Measurements from ENCODE around the gene FCER2. TPM values are rescaled to one million over a fixed set of nuclear protein-coding genes. Genes with fewer than 3 reads are reported as not detected.

The FCER2 gene
- total RNA-seq, 2 experiments from 2014 or later = 3.0 to 3.7 TPM

- no peak for ATAC-seq
- intact Hi-C loops (cut with micrococcal nuclease) = no loop called here
These were observed 60.3 kb downstream of the FCER2 start for GRCh38 chr19:7641290-7642276.

GRCh38 chr19:7640803-7641202 lies 61.1 kb downstream of the FCER2 start:
- peaks cover 6% of the 10 kb centered on the region for H3K9me3 Mint-ChIP-seq
- no peak for DNase-seq
- no peak overlapping the region for H3K27ac Mint-ChIP-seq
- POLR2A ChIA-PET = interaction anchor here (1.0 to 1.3 kb wide), 2 partner anchors 10 to 11 kb away, joined by 3 to 10 read pairs; partner anchors contain the start of genes PET100 and XAB2
- H3K36me3 Mint-ChIP-seq (ENCODE audit: low read depth) = peaks cover 17% of the 10 kb centered on the region
- intact Hi-C loops (cut with micrococcal nuclease) = no loop called here
- CTCF ChIA-PET = interaction anchor here (1.9 kb wide), 1 partner anchor 40 kb away, joined by 6 read pairs; the partner anchor contains the start of gene TRAPPC5
- no peak for TF ChIP-seq CTCF (IDR thresholded peaks at IDR 0.05)
- H3K27me3 Mint-ChIP-seq = no peaks in the 10 kb centered on the region
- peaks cover 26% of the 10 kb centered on the region for H3K4me1 Mint-ChIP-seq (ENCODE audit: low read depth)
- no peak for ATAC-seq
- no peak overlapping the region for H3K4me3 Mint-ChIP-seq

More at GRCh38 chr19:7641290-7642276, 60.3 kb downstream of the FCER2 start:
- CTCF ChIA-PET = interaction anchor here (1.2 to 1.9 kb wide), 4 partner anchors 10 to 158 kb away, joined by 3 to 6 read pairs (median 6); partner anchors contain the start of gene TRAPPC5
- no peak overlapping the region for H3K27ac Mint-ChIP-seq
- no peak overlapping the region for H3K4me3 Mint-ChIP-seq
- H3K27me3 Mint-ChIP-seq = no peaks in the 10 kb centered on the region
- no peak for TF ChIP-seq CTCF (IDR thresholded peaks at IDR 0.05)
- H3K36me3 Mint-ChIP-seq (ENCODE audit: low read depth) = peaks cover 18% of the 10 kb centered on the region
- POLR2A ChIA-PET = interaction anchor here (0.9 to 1.3 kb wide), 3 partner anchors 9 to 40 kb away, joined by 3 to 10 read pairs (median 3); partner anchors contain the start of genes PET100 and XAB2
- H3K4me1 Mint-ChIP-seq (ENCODE audit: low read depth) = peaks cover 19% of the 10 kb centered on the region
- peaks cover 6% of the 10 kb centered on the region for H3K9me3 Mint-ChIP-seq
- DNase-seq = no peak

- no peak for TF ChIP-seq CTCF (IDR thresholded peaks at IDR 0.05)
- ATAC-seq (no peak), DNase-seq (no peak)
- ChIA-PET POLR2A (no interaction called here), CTCF (interaction anchor here (0.6 kb wide), 1 partner anchor 17 kb away, joined by 3 read pairs; no protein-coding TSS in a partner anchor)
- Mint-ChIP-seq H3K9me3 (peaks cover 6% of the 10 kb centered on the region), H3K36me3 (ENCODE audit: low read depth) (peaks cover 14% of the 10 kb centered on the region), H3K4me1 (ENCODE audit: low read depth) (peaks cover 29% of the 10 kb centered on the region), H3K27ac (no peak overlapping the region), H3K4me3 (no peak overlapping the region), H3K27me3 (no peaks in the 10 kb centered on the region)
- intact Hi-C loops (cut with micrococcal nuclease) = no loop called here
These were observed 62.0 kb downstream of the FCER2 start for GRCh38 chr19:7639863-7640348.

- CTCF ChIA-PET = interaction anchor here (0.6 to 2.5 kb wide), 4 partner anchors 9 to 71 kb away, joined by 3 to 14 read pairs (median 6); partner anchors contain the start of genes PET100, TRAPPC5 and XAB2
- no peak overlapping the region for H3K27ac Mint-ChIP-seq
These were observed 63.0 kb downstream of the FCER2 start for GRCh38 chr19:7638802-7639465.

More at GRCh38 chr19:7638802-7639465, 63.0 kb downstream of the FCER2 start:
- H3K9me3 Mint-ChIP-seq = peaks cover 6% of the 10 kb centered on the region
- H3K27me3 Mint-ChIP-seq = no peaks in the 10 kb centered on the region
- peaks cover 29% of the 10 kb centered on the region for H3K4me1 Mint-ChIP-seq (ENCODE audit: low read depth)
- POLR2A ChIA-PET = interaction anchor here (1.9 kb wide), 2 partner anchors 10 kb away, joined by 8 to 10 read pairs; partner anchors contain the start of genes PET100 and XAB2
- DNase-seq (no peak), ATAC-seq (no peak)
- intact Hi-C loops (cut with micrococcal nuclease) = no loop called here
- no peak for TF ChIP-seq CTCF (IDR thresholded peaks at IDR 0.05)
- peak overlapping the region; percentile 21 for H3K4me3 Mint-ChIP-seq
- H3K36me3 Mint-ChIP-seq (ENCODE audit: low read depth) = peaks cover 12% of the 10 kb centered on the region

Other genes with a start within 250 kb of the FCER2 start
- 1 to 10 TPM; 1.4 to 1.5 TPM for gene PEX11G, start 213.1 kb downstream of the FCER2 start, total RNA-seq
- gene ZNF358, start 186.0 kb downstream of the FCER2 start, total RNA-seq = 1 to 10 TPM; 4.8 to 6.5 TPM
- 1 to 10 TPM; 7.9 to 9.2 TPM for gene MCOLN1, start 179.5 kb downstream of the FCER2 start, total RNA-seq
- 10 to 100 TPM; 79.2 to 90.3 TPM for gene PNPLA6, start 166.4 kb downstream of the FCER2 start, total RNA-seq
- gene CAMSAP3, start 106.3 kb downstream of the FCER2 start, total RNA-seq = under 1 TPM; 0.25 to 0.63 TPM
- gene XAB2, start 72.6 kb downstream of the FCER2 start, total RNA-seq = 10 to 100 TPM; 50.7 to 54.1 TPM
- gene PET100, start 72.3 kb downstream of the FCER2 start, total RNA-seq = 10 to 100 TPM; 71.8 to 83.3 TPM
- gene PCP2, start 68.4 kb downstream of the FCER2 start, total RNA-seq = 1 to 10 TPM; 4.0 to 4.8 TPM
- gene STXBP2, start 65.0 kb downstream of the FCER2 start, total RNA-seq = 10 to 100 TPM; 96.4 to 99.2 TPM
- gene RETN, start 33.1 kb downstream of the FCER2 start, total RNA-seq = not detected
- not detected for gene MCEMP1, start 25.0 kb downstream of the FCER2 start, total RNA-seq
- gene TRAPPC5, start 21.3 kb downstream of the FCER2 start, total RNA-seq = 10 to 100 TPM; 85.0 to 85.9 TPM
- gene CLEC4G, start 30.0 kb upstream of the FCER2 start, total RNA-seq = not detected
- not detected for gene CD209, start 45.4 kb upstream of the FCER2 start, total RNA-seq
- not detected for gene CLEC4M, start 61.1 kb upstream of the FCER2 start, total RNA-seq
- 1 to 10 TPM; 3.4 to 3.9 TPM for gene EVI5L, start 128.1 kb upstream of the FCER2 start, total RNA-seq
- gene PRR36, start 172.3 kb upstream of the FCER2 start, total RNA-seq = under 1 TPM in 1 of 2 experiments, not detected in 1; 0.20 TPM
- gene LRRC8E, start 186.4 kb upstream of the FCER2 start, total RNA-seq = not detected
- gene MAP2K7, start 201.7 kb upstream of the FCER2 start, total RNA-seq = 10 to 100 TPM; 36.8 to 37.0 TPM
- gene TGFBR3L, start 212.7 kb upstream of the FCER2 start, total RNA-seq = 1 to 10 TPM; 5.1 to 5.9 TPM
- gene SNAPC2, start 218.2 kb upstream of the FCER2 start, total RNA-seq = 10 to 100 TPM; 16.0 to 18.2 TPM
- under 1 TPM; 0.74 to 0.87 TPM for gene CTXN1, start 224.0 kb upstream of the FCER2 start, total RNA-seq
- gene TIMM44, start 241.5 kb upstream of the FCER2 start, total RNA-seq = 10 to 100 TPM; 92.3 to 95.5 TPM

Data from activated CD8-positive, alpha-beta T cell treated with anti-CD3 and anti-CD28 coated beads for 36 hours (primary cell).